ENCODE results near the gene KLHDC3.
"Not testable (repeated sequence)": the region's sequence is repeated elsewhere in the genome, so short reads cannot be mapped to it uniquely, and the experiment has no call there.

KLHDC3 gene

GRCh38 chr6:43021270-43022047 lies 7.4 kb downstream of the KLHDC3 start, which contains the start of gene RRP36:
Gene RRP36, plus strand, starts transcription at chr6:43021623. Its CDS starts 32 bp downstream, at chr6:43021655.
- in situ Hi-C loops (cut with MboI; ENCODE audit: low sequenced_read_pairs), result no loop called here

- in situ Hi-C loops (cut with MboI; ENCODE audit: low sequenced_read_pairs), result no loop called here
These were observed 10.4 kb downstream of the KLHDC3 start for GRCh38 chr6:43024436-43024835.

GRCh38 chr6:43026365-43026764 lies 12.3 kb downstream of the KLHDC3 start:
- in situ Hi-C loops (cut with MboI; ENCODE audit: low sequenced_read_pairs), result no loop called here

- in situ Hi-C loops (cut with MboI; ENCODE audit: low sequenced_read_pairs), result no loop called here
These were observed 15.1 kb downstream of the KLHDC3 start for GRCh38 chr6:43029120-43029519.

GRCh38 chr6:43032326-43032725 lies 18.3 kb downstream of the KLHDC3 start:
- in situ Hi-C loops (cut with MboI; ENCODE audit: low sequenced_read_pairs), result no loop called here

GRCh38 chr6:43033496-43034189 lies 19.6 kb downstream of the KLHDC3 start:
- in situ Hi-C loops (cut with MboI; ENCODE audit: low sequenced_read_pairs), result no loop called here

GRCh38 chr6:43034190-43034525 lies 20.1 kb downstream of the KLHDC3 start:
- in situ Hi-C loops (cut with MboI; ENCODE audit: low sequenced_read_pairs), result no loop called here

GRCh38 chr6:43035495-43036194 lies 21.6 kb downstream of the KLHDC3 start:
- in situ Hi-C loops (cut with MboI; ENCODE audit: low sequenced_read_pairs), result no loop called here

GRCh38 chr6:43036712-43037111 lies 22.7 kb downstream of the KLHDC3 start:
- in situ Hi-C loops (cut with MboI; ENCODE audit: low sequenced_read_pairs), result no loop called here

GRCh38 chr6:43037197-43037596 lies 23.1 kb downstream of the KLHDC3 start:
- in situ Hi-C loops (cut with MboI; ENCODE audit: low sequenced_read_pairs), result no loop called here

GRCh38 chr6:43037706-43038105 lies 23.7 kb downstream of the KLHDC3 start:
- in situ Hi-C loops (cut with MboI; ENCODE audit: low sequenced_read_pairs), result no loop called here

GRCh38 chr6:43038727-43039126 lies 24.7 kb downstream of the KLHDC3 start:
- in situ Hi-C loops (cut with MboI; ENCODE audit: low sequenced_read_pairs), result no loop called here

GRCh38 chr6:43040542-43041257 lies 26.7 kb downstream of the KLHDC3 start:
- in situ Hi-C loops (cut with MboI; ENCODE audit: low sequenced_read_pairs), result no loop called here

- in situ Hi-C loops (cut with MboI; ENCODE audit: low sequenced_read_pairs), result not testable (repeated sequence)
These were observed 27.4 kb downstream of the KLHDC3 start for GRCh38 chr6:43041475-43041874.

GRCh38 chr6:43043310-43043709 lies 29.3 kb downstream of the KLHDC3 start:
- in situ Hi-C loops (cut with MboI; ENCODE audit: low sequenced_read_pairs), result no loop called here

- in situ Hi-C loops (cut with MboI; ENCODE audit: low sequenced_read_pairs), result no loop called here
These were observed 31.4 kb downstream of the KLHDC3 start for GRCh38 chr6:43045371-43045930.

GRCh38 chr6:43047998-43048397 lies 33.9 kb downstream of the KLHDC3 start:
- in situ Hi-C loops (cut with MboI; ENCODE audit: low sequenced_read_pairs), result no loop called here

GRCh38 chr6:43050981-43051380 lies 36.9 kb downstream of the KLHDC3 start:
- in situ Hi-C loops (cut with MboI; ENCODE audit: low sequenced_read_pairs), result no loop called here

GRCh38 chr6:43052225-43052841 lies 38.3 kb downstream of the KLHDC3 start:
- in situ Hi-C loops (cut with MboI; ENCODE audit: low sequenced_read_pairs), result no loop called here

GRCh38 chr6:43052842-43053544 lies 38.9 kb downstream of the KLHDC3 start:
- in situ Hi-C loops (cut with MboI; ENCODE audit: low sequenced_read_pairs), result no loop called here

Measured in HL-60/S4 treated with retinoic acid at 250 ng/mL for 4 days and 3 days (cell line).